BJ (cell line): ENCODE data around the gene RNF213. TPM values are rescaled to one million over a fixed set of nuclear protein-coding genes. Genes with fewer than 3 reads are reported as not detected.
A peak's percentile ranks its signal among the peaks of the same experiment; 100 is the strongest.

Experiments
- CTCF ChIA-PET: fragments of 350-600 bp; formaldehyde crosslinking; extraction: SDS; loops from one replicate; lab custom pipeline; 2021; ENCODE audit warnings: antibody characterized with exemption, inconsistent platforms; lab: Yijun Ruan, JAX
- POLR2A ChIA-PET: fragments of 300-600 bp; sonication (Branson Sonifier 250); formaldehyde crosslinking; extraction: SDS; loops from one replicate; lab custom pipeline; 2021; ENCODE audit warnings: antibody characterized with exemption; lab: Charles Lee
- DNase-seq: peaks from one replicate; pipeline ENCODE4 v3.0.0-alpha.2; 2011; ENCODE audit warnings: low read depth
- H3K27me3 ChIP-seq: 2 replicates; pipeline ENCODE4 v1.6.0; 2011; ENCODE audit warnings: low read length; ENCODE audit not compliant: control insufficient read depth, insufficient read depth
- H3K36me3 ChIP-seq: 2 replicates; pipeline ENCODE4 v1.5.1; 2011; ENCODE audit warnings: low read length; ENCODE audit not compliant: control insufficient read depth, insufficient read depth
- H3K4me3 ChIP-seq: 2 replicates; pipeline ENCODE4 v1.5.1; 2011; ENCODE audit warnings: low read depth, mild to moderate bottlenecking, control low read depth, low read length
- CTCF ChIP-seq: IDR thresholded peaks from 2 replicates; pipeline ENCODE4 v1.5.1; 2011; ENCODE audit warnings: low read depth, mild to moderate bottlenecking, control low read depth, inconsistent platforms, low read length, moderate library complexity; ENCODE audit not compliant: insufficient read depth
- polyA plus RNA-seq: library from polyadenylated mRNA; depleted of rRNA; stranded (reverse); fragments of >200 nt; gene quantifications from 2 replicates; pipeline ENCODE4 v1.2.3, GENCODE V29; 2011

RNF213 gene
- polyA plus RNA-seq, 1 experiment, result 53.1 TPM

- POLR2A ChIA-PET, result no interaction called here
- H3K4me3 ChIP-seq, result no peak overlapping the region
- H3K36me3 ChIP-seq, result peaks cover 2% of the 10 kb centered on the region; the same call in 1 of the 2 replicates
- H3K27me3 ChIP-seq, result no peaks in the 10 kb centered on the region
- TF ChIP-seq CTCF, result peak; percentile 96
- CTCF ChIA-PET, result interaction anchor here (0.6 to 6.7 kb wide), 36 partner anchors 9 to 675 kb away, joined by 3 to 79 read pairs (median 4); partner anchors contain the start of genes CHMP6 and ENDOV
- no peak for DNase-seq
These were observed 166.1 kb downstream of the RNF213 start for GRCh38 chr17:80426671-80427326.

DNA sequence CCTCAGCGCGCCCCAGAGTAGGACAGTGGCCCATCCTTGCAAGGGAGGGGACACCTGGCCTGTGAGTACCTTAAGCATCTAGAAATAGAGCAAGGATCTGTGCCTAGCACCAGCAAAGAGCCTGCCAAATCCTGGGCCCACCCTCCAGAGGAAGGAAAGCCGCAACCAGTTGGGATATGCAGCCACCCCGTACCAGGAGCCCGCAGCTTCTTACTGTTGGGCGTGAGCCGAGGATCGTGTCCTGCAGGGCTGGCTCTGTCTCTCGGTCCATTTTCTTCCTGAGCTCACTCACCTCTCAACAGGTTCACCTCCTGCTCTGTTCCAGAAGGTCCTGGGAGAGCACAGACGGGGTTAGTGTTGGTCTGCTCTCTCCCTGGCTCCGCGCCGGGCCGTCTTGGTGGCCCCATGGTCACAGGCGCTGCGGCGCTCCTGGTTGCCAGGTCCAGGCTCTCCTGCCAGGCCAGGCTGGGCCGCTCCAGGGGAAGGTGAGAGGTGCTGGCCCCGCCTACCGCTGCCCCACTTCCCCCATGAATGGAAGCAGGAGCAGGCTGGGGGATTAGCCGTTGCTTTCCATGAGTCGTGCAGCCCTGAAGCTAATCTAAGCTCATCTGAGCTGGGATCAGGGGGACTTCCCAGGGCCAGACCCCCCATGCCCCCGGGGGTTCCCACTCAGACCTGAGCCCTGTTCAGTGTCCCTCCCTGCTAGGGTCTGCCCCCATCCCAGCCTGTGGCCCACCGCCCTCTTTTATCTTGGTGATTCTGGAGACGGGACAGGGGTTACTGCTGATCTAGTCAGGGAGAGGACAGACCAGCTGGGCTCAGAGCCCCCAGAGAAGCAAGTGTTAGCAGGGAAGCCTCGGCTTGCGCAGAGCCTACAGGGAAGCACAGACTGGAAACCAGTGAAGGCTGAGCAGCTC is 167.0 kb downstream of the RNF213 start:
- CTCF ChIA-PET, result interaction anchor here (0.6 to 6.7 kb wide), 36 partner anchors 9 to 674 kb away, joined by 3 to 79 read pairs (median 4); partner anchors contain the start of genes CHMP6 and ENDOV
- POLR2A ChIA-PET, result no interaction called here
- no peaks in the 10 kb centered on the region for H3K27me3 ChIP-seq
- TF ChIP-seq CTCF, result no peak
- no peak overlapping the region for H3K4me3 ChIP-seq
- H3K36me3 ChIP-seq, result peaks cover 2% of the 10 kb centered on the region; the same call in 1 of the 2 replicates
- DNase-seq, result no peak

GRCh38 chr17:80428363-80428762 is 167.7 kb downstream of the RNF213 start:
- POLR2A ChIA-PET, result no interaction called here
- no peak for DNase-seq
- peaks cover 2% of the 10 kb centered on the region; the same call in 1 of the 2 replicates for H3K36me3 ChIP-seq
- no peak for TF ChIP-seq CTCF
- H3K27me3 ChIP-seq, result no peaks in the 10 kb centered on the region
- CTCF ChIA-PET, result interaction anchor here (1.6 to 6.7 kb wide), 8 partner anchors 9 to 674 kb away, joined by 4 to 79 read pairs (median 10); partner anchors contain the start of gene ENDOV
- no peak overlapping the region for H3K4me3 ChIP-seq

GRCh38 chr17:80428796-80429195 is 168.1 kb downstream of the RNF213 start:
- no peaks in the 10 kb centered on the region for H3K27me3 ChIP-seq
- POLR2A ChIA-PET, result no interaction called here
- peaks cover 2% of the 10 kb centered on the region; the same call in 1 of the 2 replicates for H3K36me3 ChIP-seq
- TF ChIP-seq CTCF, result no peak
- H3K4me3 ChIP-seq, result no peak overlapping the region
- CTCF ChIA-PET, result interaction anchor here (2.5 to 6.7 kb wide), 2 partner anchors 542 to 553 kb away, joined by 22 to 79 read pairs; no protein-coding TSS in a partner anchor
- no peak for DNase-seq
